Activated CD4-positive, CD25-positive, alpha-beta regulatory T cell treated with anti-CD3 and anti-CD28 coated beads, Interleukin-2, amount 50 U/mL, for 16 hours (primary cell): Measurements from ENCODE around the gene CEMP1.
"Not testable (repeated sequence)": the region's sequence is repeated elsewhere in the genome, so short reads cannot be mapped to it uniquely, and the experiment has no call there.

Experiments
- DNase-seq: peaks from one replicate; pipeline ENCODE4 v3.0.0-alpha.2; 2020; ENCODE audit warnings: low read depth, low spot score

Gene CEMP1, protein sequence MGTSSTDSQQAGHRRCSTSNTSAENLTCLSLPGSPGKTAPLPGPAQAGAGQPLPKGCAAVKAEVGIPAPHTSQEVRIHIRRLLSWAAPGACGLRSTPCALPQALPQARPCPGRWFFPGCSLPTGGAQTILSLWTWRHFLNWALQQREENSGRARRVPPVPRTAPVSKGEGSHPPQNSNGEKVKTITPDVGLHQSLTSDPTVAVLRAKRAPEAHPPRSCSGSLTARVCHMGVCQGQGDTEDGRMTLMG

DNA sequence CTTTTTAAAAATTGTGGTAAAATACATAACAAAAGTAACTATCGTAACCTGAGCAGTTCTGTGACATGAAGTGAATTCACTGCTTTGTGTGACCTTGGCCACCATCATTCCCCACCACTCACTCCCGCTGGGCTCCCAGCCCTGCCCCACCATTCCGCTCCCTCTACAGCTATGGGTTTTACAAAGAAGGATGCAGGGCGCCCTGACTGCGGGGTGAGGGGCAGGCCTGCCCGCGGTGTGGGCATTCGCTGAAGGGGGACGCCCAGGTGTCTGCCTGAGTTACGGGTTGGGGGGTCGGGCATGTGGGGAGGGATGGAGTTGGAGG lies at the start of gene CEMP1:
TSS of gene CEMP1 (minus strand) at position 38 of the 325 bp plus-strand sequence. CDS start 335 bp downstream, outside the sequence.
- no peak for DNase-seq

DNA sequence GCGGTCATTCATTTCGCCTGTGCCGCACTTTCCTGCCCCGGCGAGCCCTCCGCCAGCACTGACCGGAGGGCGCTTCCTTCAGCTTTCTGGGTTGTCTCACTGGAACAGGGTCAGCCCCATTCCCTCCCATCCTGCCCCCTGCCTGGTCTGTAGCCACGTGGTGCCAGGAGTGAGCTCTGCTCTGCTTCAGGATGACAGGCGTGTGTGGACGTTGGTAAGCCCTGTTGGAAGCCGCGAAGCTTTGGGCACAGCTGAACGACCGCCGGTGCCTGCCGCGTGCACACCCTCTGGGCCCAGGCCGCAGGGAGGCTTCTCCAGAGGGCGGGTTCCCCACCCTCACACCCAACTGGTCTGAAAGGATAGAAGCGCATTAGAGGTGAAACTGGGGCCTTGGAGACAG lies 49.6 kb upstream of the CEMP1 start:
- DNase-seq = not testable (repeated sequence)

DNA sequence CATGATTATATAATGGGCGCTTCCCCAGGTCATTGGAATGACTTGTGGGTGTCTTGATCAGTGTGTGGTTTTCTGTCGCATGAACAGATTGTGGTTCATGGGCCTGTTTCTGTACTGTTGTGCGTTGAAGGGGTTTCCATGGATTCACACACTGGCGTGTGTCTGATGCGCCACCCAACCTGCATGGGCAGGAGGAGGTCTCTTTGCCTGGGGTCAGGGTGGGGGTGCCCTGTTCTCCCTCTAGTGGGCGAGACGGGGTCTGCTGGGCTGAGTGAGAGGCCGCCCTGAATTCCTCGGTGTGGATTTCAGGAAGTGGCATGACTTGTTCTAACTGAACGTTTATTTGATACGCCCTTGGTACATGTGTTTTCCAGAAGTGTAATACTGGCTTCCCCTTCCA lies 48.9 kb upstream of the CEMP1 start:
- not testable (repeated sequence) for DNase-seq

DNA sequence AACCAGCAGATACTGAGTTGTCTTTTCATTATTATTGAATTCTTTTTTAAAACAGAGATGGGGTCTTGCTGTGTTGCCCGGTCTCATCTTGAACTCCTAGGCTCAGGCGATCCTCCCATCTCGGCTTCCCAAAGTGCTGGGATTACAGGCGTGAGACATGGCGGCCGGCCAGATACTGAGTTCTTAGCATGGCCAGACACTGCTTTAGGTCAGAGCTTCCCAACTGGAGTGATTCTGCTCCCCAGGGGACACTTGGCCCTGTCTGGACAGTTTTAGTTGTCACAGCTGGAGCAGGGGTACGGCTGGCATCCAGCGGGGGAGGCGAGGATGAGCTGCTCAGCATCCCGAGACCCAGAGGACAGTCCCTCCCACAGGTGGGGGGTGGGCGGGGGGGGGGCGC lies 47.7 kb upstream of the CEMP1 start:
- not testable (repeated sequence) for DNase-seq

DNA sequence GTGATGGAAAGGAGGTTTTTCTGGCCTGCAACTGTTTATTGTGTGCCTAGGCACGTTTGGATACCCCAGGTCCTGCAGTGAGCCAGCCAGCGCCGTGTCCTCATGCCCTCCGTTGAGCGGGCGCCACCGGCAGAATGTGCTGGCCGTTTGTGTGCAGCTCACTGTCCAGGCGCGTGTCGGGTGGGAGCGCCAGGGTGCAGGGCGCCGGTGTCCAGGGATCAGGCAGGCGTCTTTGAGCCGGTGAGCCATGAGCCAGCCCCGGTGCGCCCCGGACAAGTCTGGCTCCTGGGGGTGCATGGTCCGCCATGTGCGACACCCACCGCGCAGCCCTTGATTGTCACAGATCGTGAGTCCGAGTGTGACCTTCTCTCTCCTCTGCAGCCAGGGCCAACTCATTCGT lies 45.8 kb upstream of the CEMP1 start:
- DNase-seq = not testable (repeated sequence)

DNA sequence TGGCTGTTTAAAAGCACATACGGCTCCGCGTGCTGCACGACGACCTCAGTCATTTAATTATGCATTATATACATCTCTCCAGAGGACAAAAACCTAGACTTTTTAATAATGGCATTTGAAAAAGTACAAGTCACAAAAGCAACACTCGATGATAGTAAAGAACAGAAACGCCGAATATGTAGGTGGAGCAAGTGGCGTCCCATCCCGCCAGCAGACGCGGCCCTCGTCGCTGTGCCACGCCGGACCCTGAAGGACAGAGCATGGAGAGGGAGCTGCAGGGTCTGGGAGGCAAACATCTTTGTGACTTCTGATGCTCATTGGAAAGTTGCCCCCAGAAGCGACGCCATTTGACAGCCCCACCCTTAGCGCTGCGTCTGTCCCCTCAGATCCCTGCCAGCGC lies 44.6 kb upstream of the CEMP1 start:
- DNase-seq = not testable (repeated sequence)

DNA sequence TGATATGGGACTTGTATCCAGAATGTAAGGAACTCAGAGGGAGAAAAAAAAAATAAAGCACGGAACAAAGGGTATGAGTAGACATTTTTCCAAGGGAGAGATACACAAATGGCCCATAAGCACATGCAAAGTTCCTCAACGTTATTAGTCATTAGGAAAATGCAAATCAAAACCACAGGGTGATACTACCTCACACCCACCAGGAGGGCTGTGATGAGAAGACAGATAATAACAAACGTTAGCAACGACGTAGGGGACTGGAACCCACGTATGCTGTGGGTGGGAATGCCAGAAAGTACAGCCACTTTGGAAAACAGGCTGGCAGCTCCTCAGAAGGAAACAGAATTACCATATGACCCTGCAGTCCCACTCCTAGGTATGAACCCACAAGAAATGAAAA lies 41.5 kb upstream of the CEMP1 start:
- DNase-seq = not testable (repeated sequence)

DNA sequence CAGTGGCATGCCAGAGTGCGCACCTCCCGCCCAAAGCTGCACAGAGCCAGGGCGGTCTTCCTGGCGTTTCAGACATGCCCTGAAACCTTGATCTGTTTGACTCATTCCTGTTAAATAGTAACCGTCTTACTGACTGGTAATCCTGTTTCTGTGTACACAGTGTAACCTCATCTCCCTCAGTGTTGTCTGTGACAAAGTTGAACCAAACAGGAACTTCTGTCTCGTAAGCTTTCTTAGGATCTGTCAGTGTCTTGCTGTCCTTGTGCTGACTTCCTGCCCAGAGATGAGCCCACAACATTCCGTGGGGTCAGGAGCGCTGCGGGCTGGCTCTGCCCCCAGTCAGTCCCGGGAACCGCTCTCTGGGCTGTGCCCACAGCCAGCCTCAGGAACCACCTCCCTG lies 37.4 kb upstream of the CEMP1 start:
- not testable (repeated sequence) for DNase-seq

DNA sequence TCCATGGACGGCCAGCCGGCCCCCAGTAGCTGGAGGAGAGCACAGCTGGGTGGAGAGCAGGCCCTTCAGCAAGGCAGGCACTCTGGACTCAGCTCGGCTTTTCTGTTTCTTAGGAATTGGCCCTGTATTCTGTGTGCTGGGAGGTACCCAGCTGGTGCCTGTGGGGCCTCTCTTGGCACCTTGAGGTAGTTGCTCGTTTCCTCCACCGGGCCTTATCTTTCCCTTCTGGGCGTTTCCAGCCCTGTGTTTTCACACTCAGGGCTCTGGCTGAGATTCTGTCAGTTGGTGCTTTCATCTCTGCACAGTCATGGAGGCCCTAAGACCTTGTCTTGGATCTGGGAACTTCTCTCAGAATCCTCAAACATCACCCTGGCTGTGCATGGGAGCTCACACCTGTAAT lies 36.3 kb upstream of the CEMP1 start:
- not testable (repeated sequence) for DNase-seq

DNA sequence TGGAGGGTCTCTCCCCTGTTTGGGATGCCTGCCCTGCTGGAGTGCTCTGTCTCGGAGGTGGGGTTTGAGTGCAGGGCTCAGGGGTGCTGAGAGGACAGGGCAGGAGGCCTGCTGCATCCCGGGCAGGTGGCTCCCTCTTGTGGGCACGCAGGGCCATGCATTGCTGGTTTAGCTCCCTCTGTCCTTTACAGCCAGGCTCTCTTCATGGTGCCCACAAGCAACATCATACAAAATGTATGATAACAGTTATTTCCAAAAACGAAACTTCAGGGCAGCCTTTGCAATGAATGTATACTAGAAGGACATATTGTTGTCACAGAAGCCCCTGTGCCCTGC lies 29.6 kb upstream of the CEMP1 start:
- peak; percentile 16 for DNase-seq

DNA sequence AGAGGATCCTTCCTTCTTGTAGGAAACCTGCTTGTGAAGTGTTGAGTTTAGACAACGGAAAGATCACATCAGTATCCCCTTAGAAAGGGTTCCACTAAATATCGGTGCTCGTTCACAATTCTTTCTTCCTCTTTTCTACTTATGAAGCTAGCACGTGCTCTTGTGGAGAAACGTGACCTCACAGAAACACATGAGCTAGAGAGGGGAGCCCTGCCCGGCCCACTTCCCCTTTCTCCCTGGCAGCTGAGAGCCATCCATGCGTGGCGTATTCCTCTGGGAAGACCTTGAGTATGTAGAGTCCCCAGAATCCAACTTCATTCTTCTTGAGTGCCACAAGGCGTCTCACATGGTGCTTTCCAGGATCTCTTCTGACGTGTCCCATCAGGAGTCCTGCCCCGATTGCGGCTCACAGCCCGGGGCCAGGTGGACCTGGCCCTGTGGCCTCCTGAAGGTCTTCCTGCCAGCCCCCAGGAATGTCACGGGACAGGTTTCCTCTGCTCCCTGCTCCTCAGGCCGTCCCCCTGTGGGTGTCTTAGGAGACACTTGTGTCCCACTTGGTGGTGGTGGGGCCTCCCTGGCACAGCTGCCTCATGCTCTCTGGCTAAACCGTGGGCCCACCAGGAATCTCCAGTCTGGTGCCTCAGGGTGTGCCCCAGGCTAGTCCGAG lies 29.1 kb upstream of the CEMP1 start:
- DNase-seq = not testable (repeated sequence)

DNA sequence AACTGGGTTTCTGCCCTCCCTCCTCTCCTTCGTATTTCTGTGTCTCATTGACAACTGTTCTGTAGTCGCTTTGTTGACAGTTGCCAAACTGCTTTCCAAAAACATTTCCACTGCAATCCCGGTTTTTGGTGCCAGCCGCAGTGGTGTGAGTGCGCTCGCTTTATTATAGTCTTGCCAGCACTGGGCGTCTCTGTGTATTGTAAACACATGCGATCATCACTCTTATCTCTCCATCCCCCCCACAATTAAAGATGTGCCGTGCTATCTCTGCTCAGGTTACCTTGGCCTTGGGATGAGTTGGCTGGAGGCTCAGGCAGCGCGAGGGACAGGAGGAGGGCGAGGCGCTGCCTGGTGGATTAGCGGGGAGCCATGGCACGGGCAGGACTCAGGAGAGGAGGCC lies 25.9 kb upstream of the CEMP1 start:
- DNase-seq = not testable (repeated sequence)

DNA sequence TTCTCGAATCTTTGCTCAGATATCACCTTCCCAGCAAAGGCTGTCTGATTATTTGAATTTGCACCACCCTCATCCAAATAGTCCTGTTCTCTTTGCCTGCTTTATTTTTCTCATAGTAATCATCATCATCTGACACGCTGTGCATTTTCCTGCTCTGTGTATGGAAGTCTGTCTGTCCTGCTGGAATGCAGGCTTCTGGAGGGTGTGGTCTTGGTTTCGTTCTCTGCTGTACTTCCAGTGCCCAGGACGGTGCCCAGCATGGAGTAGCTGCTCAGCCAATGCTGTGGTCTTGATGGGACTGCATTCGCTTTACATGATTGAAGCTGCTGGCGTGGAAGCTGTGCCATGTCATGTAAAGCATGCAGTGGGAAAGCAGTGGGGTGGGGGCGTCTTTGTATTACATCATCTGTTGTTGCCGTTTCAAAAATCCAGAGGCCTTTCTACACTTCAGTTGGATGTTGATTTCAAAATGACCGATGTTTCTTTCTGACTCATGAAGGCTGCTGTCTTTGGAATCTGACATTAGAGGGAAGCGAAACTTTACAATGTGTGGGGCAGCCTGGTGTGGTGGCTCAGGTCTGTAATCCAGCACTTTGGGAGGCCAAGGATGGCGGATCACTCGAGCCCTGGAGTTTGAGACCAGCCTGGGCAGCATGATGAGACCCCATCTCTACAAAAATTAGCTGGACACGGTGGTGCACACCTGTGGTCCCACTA lies 23.7 kb upstream of the CEMP1 start:
- DNase-seq = not testable (repeated sequence)

DNA sequence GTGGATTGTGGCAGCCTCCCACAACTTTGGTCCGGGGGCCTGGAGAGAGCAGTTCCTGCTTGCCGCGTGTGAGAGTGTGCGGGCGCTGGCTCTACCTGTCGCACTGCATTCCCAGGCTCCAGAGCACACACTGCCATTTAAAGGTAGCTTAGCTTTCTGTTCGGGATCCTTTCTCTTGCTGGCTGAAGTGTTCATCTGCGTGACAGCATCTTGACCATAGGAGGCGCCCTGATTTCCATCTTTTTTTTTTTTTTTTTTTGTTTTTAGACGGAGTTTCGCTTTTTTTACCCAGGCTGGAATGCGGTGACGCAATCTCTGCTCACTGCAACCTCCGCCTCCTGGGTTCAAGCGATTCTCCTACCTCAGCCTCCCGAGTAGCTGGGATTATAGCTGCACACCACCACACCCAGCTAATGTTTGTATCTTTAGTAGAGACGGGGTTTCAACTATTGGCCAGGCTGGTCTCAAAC lies 20.2 kb upstream of the CEMP1 start:
- not testable (repeated sequence) for DNase-seq

DNA sequence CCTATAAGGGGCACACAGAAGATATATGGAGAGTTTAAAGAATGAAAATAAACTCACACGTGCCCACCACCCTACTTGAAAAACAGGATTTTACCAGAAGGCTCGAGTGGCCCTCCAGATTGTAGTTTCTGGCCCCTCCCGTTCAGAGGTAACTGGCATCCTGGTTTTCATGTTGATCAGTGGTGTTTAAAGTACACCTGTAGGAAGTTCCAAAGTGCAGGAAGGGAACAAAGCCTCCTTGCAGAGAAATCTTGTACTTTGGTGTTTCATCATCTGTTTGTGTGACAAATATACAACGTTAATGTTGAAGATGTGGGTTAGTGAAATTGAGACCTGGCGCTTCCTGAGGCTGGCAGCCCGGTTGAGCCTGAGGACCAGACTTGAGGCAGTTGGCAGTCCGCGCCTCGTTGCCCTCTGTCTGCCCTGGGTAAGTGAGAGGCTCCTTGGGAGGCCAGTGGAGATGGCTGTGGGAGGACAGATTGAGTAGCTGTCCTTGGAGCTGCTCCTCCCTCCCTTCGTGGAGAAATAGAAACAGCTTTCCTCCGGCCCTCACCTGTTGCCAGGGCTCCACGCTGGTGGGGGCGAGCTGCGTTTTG lies 19.2 kb upstream of the CEMP1 start:
- DNase-seq = not testable (repeated sequence)

DNA sequence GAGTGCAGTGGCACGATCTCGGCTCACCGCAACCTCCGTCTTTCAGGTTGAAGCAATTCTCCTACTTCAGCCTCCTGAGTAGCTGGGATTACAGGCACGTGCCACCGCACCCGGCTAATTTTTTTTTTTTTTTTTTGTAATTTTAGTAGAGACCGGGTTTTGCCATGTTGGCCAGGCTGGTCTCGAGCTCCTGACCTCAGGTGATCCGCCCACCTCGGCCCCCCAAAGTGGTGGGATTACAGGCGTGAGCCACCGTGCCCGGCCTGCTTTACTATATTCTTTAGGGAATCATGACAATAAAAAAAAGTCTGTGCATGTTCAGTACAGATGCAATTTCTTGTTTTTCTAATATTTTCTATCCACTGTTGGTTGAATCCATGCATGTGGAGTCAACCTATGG lies 12.6 kb upstream of the CEMP1 start:
- not testable (repeated sequence) for DNase-seq

DNA sequence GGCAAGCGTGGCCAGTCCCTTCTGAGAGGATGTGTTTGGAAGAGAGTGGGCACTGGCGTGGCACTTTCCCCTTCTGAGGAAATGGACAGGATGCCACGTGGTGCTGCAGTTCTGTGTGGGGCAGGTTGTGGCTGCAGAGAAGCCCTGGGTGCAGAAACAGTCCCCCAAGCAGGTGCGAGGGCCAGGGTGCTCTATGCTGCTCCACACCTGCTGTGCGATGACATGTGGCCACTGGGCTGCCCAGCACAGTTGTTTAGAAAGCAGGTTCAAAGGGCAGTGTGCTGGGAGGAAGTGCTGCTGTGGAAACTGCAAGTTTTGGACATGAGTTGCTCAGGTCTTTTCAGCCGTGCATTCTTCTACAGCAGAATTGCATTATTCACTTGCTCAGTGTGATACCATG lies 10.2 kb upstream of the CEMP1 start:
- not testable (repeated sequence) for DNase-seq

DNA sequence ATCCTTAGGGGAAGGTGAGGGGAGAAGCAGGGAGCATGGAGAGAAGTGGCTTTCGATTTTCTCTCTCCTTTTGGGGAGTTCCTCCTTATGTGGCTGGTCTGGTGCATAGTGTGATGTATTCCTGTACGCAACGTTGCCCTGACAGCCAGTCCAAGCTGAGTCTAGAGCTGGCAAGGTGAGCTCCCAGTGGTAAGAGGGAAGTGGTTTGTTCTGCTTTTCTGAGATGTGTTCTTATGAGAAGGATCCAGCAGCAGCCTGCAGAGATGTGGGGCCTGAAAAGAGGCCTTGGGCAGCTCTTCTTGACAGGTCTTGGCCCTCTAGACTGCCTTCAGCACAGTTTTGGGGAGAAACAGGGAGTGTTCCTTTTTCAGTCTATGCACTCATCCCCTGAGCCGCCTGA lies 9.7 kb upstream of the CEMP1 start:
- DNase-seq = not testable (repeated sequence)

DNA sequence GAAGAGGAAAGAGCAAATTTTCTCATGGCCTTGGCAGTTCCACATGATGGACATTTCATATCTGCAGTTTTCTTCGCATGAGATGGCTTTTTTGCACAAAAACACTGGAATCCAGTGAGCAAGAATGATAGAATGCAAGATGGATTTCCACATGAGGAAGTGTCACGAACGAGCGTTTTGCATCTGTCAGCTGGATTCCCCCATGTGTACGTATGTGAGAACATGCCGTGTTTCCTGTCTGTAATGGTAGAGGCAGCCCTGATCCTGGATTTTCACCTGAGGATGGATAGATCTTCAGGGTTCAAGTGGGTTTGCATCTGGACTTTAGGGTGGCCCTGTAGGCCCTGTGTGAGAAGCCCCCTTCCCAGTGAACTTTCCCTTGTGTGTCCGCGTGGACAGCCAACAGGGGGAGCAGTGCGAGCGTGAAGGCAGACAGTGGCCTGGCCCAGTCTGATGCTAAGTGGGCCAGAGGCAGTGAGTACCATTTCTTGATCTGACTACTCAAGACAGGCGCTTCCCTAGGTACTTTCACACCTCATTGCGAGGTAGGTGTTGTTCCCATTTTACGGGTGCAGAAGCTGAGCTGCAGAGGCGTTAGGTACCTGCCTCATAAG lies 8.7 kb upstream of the CEMP1 start:
- not testable (repeated sequence) for DNase-seq

DNA sequence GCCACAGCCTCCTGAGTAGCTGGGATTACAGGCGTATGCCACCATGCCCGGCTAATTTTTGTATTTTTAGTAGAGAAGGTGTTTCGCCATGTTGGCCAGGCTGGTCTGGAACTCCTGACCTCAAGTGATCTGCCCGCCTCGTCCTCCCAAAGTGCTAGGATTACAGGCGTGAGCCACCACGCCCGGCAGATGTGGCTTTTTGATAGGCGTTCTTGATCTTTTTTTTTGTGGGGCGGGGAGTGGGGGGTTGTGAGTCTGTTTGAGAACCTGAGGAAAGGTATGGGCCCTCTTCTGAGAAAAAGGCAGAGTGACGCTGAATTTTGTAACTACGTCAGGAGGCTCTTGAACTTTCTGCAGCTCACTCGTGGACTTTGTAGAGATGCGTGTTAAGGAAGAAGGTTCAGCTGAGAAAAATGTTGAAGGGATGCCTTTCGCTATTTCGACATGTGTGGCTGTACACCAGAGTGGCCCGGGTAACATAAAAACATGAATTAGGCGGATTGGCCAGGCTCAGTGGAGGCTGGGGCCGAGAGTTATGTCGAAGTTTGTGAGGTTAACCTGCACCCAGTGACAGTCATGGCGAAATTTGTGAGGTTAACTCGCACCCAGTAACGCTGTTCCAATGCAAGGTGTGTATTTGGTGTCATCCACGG lies 8.1 kb upstream of the CEMP1 start:
- not testable (repeated sequence) for DNase-seq
